Endodermal cell (in vitro differentiated cells): ENCODE data around the gene KIF6. TPM values are rescaled to one million over a fixed set of nuclear protein-coding genes. Genes with fewer than 3 reads are reported as not detected.

Experiments used
- DNase-seq: peaks from one replicate; pipeline ENCODE4 v3.0.0-alpha.2; 2017
- H3K27ac ChIP-seq: 2 replicates; pipeline ENCODE4 v1.5.1; 2013; ENCODE audit warnings: mild to moderate bottlenecking, low read depth, low read length, moderate library complexity
- H3K27me3 ChIP-seq: 2 replicates; pipeline ENCODE4 v1.6.1; 2013; ENCODE audit warnings: mild to moderate bottlenecking, low read length, moderate library complexity; ENCODE audit not compliant: insufficient read depth, control insufficient read depth, poor library complexity, severe bottlenecking
- H3K36me3 ChIP-seq: 2 replicates; pipeline ENCODE4 v1.7.0; 2013; ENCODE audit warnings: mild to moderate bottlenecking, low read length, moderate library complexity; ENCODE audit not compliant: control insufficient read depth, insufficient read depth
- H3K4me1 ChIP-seq: one replicate; pipeline ENCODE4 v1.7.0; 2013; ENCODE audit warnings: low read length; ENCODE audit not compliant: control insufficient read depth, insufficient read depth
- H3K4me3 ChIP-seq: 2 replicates; pipeline ENCODE4 v1.5.1; 2013; ENCODE audit warnings: mild to moderate bottlenecking, low read length, moderate library complexity
- H3K9ac ChIP-seq: 2 replicates; pipeline ENCODE4 v1.6.1; 2013; ENCODE audit warnings: mild to moderate bottlenecking, low read length, moderate library complexity; ENCODE audit not compliant: poor library complexity, severe bottlenecking; ENCODE audit errors: extremely low read depth
- H3K9me3 ChIP-seq: 2 replicates; pipeline ENCODE4 v1.6.1; 2013; ENCODE audit warnings: mild to moderate bottlenecking, low read length, moderate library complexity; ENCODE audit not compliant: control insufficient read depth
- H3K27ac Mint-ChIP-seq: 2 replicates; pipeline ENCODE4 v1.8.0; 2020; ENCODE audit warnings: mixed read lengths
- H3K27me3 Mint-ChIP-seq: 2 replicates; pipeline ENCODE4 v1.8.0; 2021; ENCODE audit warnings: mild to moderate bottlenecking, mixed read lengths; ENCODE audit not compliant: insufficient read depth
- H3K36me3 Mint-ChIP-seq: 2 replicates; pipeline ENCODE4 v1.8.0; 2020; ENCODE audit warnings: low read depth, mixed read lengths
- H3K4me1 Mint-ChIP-seq: 2 replicates; pipeline ENCODE4 v1.8.0; 2020; ENCODE audit warnings: mixed read lengths
- H3K4me3 Mint-ChIP-seq: 2 replicates; pipeline ENCODE4 v1.8.0; 2020; ENCODE audit warnings: mild to moderate bottlenecking, moderate library complexity, mixed read lengths
- H3K9me3 Mint-ChIP-seq: 2 replicates; pipeline ENCODE4 v1.8.0; 2020; ENCODE audit warnings: mild to moderate bottlenecking, mixed read lengths
- WGBS, 2 experiments: methylation state at CpG; one replicate each; pipeline versions ENCODE4 v1.1.5 to v1.1.7; 2013; ENCODE audit warnings: missing lambda C conversion rate in 2 of 2, mixed read lengths in 1 of 2; ENCODE audit not compliant: insufficient coverage in 1 of 2, insufficient read length in 1 of 2; 5-methylcytosine and 5-hydroxymethylcytosine counted together
- total RNA-seq, 2 donors: library from RNA; stranded (reverse); fragmentation: NEBNext Ultra II Directional in 1 of 2; extraction: Animal tissue kit (Norgen Biotek cat#: 25700) in 1 of 2; gene quantifications; 2 replicates in 1 of 2; 3 replicates in 1 of 2; pipeline ENCODE4 v1.2.1, GENCODE V29; 2021
- TF ChIP-seq, protein P1 (sequence below): fragments of 200-600 bp; sonication (generic); conservative IDR thresholded peaks from 2 replicates; pipeline ENCODE4 v1.5.0; 2021; ENCODE audit warnings: antibody characterized with exemption, mild to moderate bottlenecking

Gene KIF6
- total RNA-seq, 2 donors from 2014 or later: 0.62 to 1.1 TPM

DNA sequence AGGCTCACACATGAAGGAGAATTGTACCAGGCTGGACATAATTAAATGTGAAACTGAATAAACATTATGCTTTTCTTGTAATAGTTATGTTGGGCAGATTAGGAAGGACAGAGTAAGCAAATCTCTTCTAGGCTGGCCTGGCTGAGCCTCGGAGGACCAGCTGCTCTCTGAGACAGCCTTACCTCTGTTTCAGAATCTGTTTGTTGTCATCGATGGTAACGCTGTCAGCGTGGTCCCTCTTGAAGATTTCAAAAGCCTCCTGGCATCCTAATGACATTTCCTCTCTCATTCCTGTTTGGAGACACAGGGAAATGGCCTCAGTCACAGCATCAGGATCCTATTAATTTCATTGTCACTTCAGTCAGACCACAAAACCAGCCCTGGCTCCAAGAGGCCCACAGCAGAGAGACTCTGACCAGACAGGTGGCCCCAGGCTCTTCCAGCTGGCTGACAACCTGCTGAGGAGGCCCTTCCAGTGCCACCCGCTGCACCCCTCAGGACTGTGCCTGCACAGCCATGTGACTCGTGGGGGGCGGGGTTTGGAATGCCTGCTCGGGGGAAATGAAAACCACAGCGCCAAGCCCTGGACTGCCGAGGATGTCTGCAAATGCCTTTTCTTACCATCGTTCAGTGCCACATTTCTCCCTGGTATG is 294.2 kb downstream of the KIF6 start:
- no peaks in the 10 kb centered on the region for H3K4me1 ChIP-seq
- TF ChIP-seq, protein P1, sequence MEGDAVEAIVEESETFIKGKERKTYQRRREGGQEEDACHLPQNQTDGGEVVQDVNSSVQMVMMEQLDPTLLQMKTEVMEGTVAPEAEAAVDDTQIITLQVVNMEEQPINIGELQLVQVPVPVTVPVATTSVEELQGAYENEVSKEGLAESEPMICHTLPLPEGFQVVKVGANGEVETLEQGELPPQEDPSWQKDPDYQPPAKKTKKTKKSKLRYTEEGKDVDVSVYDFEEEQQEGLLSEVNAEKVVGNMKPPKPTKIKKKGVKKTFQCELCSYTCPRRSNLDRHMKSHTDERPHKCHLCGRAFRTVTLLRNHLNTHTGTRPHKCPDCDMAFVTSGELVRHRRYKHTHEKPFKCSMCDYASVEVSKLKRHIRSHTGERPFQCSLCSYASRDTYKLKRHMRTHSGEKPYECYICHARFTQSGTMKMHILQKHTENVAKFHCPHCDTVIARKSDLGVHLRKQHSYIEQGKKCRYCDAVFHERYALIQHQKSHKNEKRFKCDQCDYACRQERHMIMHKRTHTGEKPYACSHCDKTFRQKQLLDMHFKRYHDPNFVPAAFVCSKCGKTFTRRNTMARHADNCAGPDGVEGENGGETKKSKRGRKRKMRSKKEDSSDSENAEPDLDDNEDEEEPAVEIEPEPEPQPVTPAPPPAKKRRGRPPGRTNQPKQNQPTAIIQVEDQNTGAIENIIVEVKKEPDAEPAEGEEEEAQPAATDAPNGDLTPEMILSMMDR: no peak

DNA sequence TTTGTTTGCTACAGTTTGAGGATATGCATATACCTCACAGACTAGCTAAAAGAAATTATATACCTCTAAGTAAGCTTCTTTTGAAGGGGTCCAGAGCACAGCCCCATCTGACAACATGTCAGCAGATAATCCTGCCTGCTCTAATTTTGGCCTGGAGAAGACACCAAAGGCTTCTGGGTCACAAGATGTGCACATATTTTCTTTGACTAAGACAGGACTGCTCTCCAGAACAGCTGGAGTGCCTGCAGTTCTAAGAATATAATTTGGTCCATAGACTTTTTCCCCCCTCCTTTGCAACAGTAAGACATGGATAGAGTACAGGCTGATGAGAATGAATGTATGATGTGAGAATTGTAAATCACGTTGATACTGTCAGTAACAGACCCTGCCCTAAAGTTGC is 294.8 kb downstream of the KIF6 start:
- H3K27me3 Mint-ChIP-seq: no peaks in the 10 kb centered on the region
- H3K9me3 Mint-ChIP-seq: no peaks in the 10 kb centered on the region
- Histone ChIP-seq H3K9me3 (no peaks in the 10 kb centered on the region), H3K27me3 (no peaks in the 10 kb centered on the region), H3K4me1 (no peaks in the 10 kb centered on the region), H3K4me3 (no peak overlapping the region), H3K27ac (no peak overlapping the region), H3K9ac (no peak overlapping the region), H3K36me3 (no peaks in the 10 kb centered on the region)
- no peak for DNase-seq
- TF ChIP-seq, protein P1: no peak
- no peak overlapping the region for H3K4me3 Mint-ChIP-seq
- no peak overlapping the region for H3K27ac Mint-ChIP-seq
- no peaks in the 10 kb centered on the region for H3K4me1 Mint-ChIP-seq
- H3K36me3 Mint-ChIP-seq: no peaks in the 10 kb centered on the region
- WGBS, 2 experiments: 80 to 93% methylated on average over 1 of the region's 1 CpG

More for the DNA sequence above, 294.2 kb downstream of the KIF6 start:
- Histone ChIP-seq H3K9me3 (no peaks in the 10 kb centered on the region), H3K4me3 (no peak overlapping the region), H3K9ac (no peak overlapping the region), H3K27ac (peak overlapping the region; percentile 46), H3K36me3 (no peaks in the 10 kb centered on the region), H3K27me3 (no peaks in the 10 kb centered on the region)
- H3K36me3 Mint-ChIP-seq: no peaks in the 10 kb centered on the region
- 77 to 88% methylated on average over 4 to 11 of the region's 11 CpGs for WGBS, 2 experiments
- no peaks in the 10 kb centered on the region for H3K27me3 Mint-ChIP-seq
- H3K27ac Mint-ChIP-seq: no peak overlapping the region
- H3K9me3 Mint-ChIP-seq: no peaks in the 10 kb centered on the region
- peak; percentile 72 for DNase-seq
- no peak overlapping the region for H3K4me3 Mint-ChIP-seq
- no peaks in the 10 kb centered on the region for H3K4me1 Mint-ChIP-seq

DNA sequence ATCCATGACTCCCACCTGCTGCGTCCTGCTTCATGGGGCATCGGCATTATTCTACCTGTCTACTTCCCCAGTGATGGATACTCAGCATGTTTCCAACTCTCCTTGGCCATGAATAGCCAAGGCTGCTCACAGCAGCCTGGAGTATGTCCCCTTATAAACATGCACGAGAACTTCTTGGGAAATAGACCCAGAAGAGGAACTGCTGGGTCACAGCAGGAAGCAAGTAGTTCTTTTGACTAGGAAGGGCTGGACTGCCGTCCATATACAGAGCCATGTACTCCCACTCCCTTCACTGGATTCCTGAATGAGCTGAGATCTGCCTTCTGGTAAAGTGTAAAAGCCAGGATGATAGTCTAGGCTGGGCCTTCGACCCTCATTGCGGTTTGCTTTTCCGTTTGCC is 296.4 kb downstream of the KIF6 start:
- 83 to 90% methylated on average over 7 of the region's 7 CpGs for WGBS, 2 experiments
- no peaks in the 10 kb centered on the region for H3K36me3 Mint-ChIP-seq

More for the DNA sequence above, 296.4 kb downstream of the KIF6 start:
- Histone ChIP-seq H3K9me3 (no peaks in the 10 kb centered on the region), H3K36me3 (no peaks in the 10 kb centered on the region), H3K27me3 (no peaks in the 10 kb centered on the region), H3K4me1 (no peaks in the 10 kb centered on the region), H3K4me3 (no peak overlapping the region), H3K9ac (no peak overlapping the region), H3K27ac (no peak overlapping the region)
- Mint-ChIP-seq H3K27me3 (no peaks in the 10 kb centered on the region), H3K9me3 (no peaks in the 10 kb centered on the region), H3K4me1 (no peaks in the 10 kb centered on the region), H3K27ac (no peak overlapping the region), H3K4me3 (no peak overlapping the region)
- DNase-seq: no peak
- TF ChIP-seq, protein P1: no peak
